Measurements from ENCODE around the gene RNASE11. TPM values are rescaled to one million over a fixed set of nuclear protein-coding genes. Genes with fewer than 3 reads are reported as not detected.
A peak's percentile ranks its signal among the peaks of the same experiment; 100 is the strongest.

Gene RNASE11
- total and polyA plus RNA-seq, 9 of the 15 experiments (the other 6 are each of a cell fraction or from before 2014, with no cell fraction given) = 0.16 to 0.29 (median 0.22) TPM; not detected in 6

DNA sequence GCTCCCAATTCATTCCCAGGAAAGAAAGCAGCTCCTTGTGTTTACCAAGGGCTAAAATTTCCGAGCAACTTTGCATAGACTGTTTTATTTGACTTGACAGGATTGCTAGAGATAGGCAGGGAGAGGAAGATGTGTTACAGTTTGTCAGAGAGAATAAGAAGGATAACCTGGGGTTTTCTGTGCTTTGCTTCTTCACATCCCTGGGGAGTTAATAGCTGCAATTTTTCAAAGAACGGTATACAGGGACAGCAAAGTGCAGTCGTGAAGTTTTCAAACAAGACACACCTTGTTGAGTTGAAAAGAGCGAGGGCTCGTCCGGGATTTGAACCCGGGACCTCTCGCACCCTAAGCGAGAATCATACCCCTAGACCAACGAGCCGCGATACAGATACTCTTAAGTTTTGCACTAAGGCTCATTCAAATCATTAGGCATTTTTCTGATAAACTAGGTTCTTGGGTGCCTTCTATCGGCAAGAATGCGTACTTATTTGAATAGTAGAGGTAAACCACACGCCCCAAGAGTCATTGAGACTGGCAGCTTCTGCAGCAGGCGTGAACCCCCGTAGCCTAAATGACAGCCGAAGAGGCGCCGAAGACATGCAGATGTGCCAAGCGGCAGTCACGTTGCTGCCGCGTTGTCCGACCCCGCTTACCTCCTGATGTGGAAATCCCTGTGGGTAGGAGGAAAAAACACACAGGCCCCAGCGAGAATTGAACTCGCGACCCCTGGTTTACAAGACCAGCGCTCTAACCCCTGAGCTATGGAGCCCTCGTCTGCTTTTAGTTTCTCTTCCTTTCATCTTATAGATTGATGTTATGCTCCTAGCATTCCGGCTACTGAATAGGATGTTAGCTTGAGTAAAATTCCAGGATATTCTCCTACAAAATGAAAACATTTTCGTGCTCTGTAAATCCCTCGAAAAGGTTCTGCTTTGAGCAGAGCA, 25.6 kb upstream of the RNASE11 start (continued):
- TF ChIP-seq, protein P1, sequence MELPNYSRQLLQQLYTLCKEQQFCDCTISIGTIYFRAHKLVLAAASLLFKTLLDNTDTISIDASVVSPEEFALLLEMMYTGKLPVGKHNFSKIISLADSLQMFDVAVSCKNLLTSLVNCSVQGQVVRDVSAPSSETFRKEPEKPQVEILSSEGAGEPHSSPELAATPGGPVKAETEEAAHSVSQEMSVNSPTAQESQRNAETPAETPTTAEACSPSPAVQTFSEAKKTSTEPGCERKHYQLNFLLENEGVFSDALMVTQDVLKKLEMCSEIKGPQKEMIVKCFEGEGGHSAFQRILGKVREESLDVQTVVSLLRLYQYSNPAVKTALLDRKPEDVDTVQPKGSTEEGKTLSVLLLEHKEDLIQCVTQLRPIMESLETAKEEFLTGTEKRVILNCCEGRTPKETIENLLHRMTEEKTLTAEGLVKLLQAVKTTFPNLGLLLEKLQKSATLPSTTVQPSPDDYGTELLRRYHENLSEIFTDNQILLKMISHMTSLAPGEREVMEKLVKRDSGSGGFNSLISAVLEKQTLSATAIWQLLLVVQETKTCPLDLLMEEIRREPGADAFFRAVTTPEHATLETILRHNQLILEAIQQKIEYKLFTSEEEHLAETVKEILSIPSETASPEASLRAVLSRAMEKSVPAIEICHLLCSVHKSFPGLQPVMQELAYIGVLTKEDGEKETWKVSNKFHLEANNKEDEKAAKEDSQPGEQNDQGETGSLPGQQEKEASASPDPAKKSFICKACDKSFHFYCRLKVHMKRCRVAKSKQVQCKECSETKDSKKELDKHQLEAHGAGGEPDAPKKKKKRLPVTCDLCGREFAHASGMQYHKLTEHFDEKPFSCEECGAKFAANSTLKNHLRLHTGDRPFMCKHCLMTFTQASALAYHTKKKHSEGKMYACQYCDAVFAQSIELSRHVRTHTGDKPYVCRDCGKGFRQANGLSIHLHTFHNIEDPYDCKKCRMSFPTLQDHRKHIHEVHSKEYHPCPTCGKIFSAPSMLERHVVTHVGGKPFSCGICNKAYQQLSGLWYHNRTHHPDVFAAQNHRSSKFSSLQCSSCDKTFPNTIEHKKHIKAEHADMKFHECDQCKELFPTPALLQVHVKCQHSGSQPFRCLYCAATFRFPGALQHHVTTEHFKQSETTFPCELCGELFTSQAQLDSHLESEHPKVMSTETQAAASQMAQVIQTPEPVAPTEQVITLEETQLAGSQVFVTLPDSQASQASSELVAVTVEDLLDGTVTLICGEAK (IDR thresholded peaks at IDR 0.05) = peak; percentile 77
- TF ChIP-seq, protein P1 (CRISPR knock-in tag; IDR thresholded peaks at IDR 0.05) = no peak
- TF ChIP-seq SMAD4 (CRISPR knock-in tag; conservative IDR thresholded peaks at IDR 0.05) (peak; percentile 67), RCOR1 (IDR thresholded peaks at IDR 0.05; ENCODE audit: borderline replicate concordance in 1 of 2, low read depth in 2 of 2, low read length in 2 of 2) (peak in 1 of 2 experiments; percentile 65; a peak in 2 of 4 replicates), POLR3A (IDR thresholded peaks at IDR 0.05; ENCODE audit: borderline replicate concordance, extremely low read depth, insufficient read depth, insufficient read length) (peak; percentile 82), TEAD2 (tag; IDR thresholded peaks at IDR 0.05) (peak; percentile 99), HCFC1 (IDR thresholded peaks at IDR 0.05; ENCODE audit: low read depth, low read length) (0 out of 2 replicates have a peak, but pooled peaks have one; percentile 17), CSDE1 (IDR thresholded peaks at IDR 0.05) (peak in 1 of 2 experiments; percentile 57; a peak in 1 of 4 replicates), CBFB (CRISPR knock-in tag; IDR thresholded peaks at IDR 0.05) (peak; percentile 53; the same call in 1 of the 2 replicates), JUNB (CRISPR knock-in tag; conservative IDR thresholded peaks at IDR 0.05) (no peak), LEF1 (IDR thresholded peaks at IDR 0.05) (peak; percentile 50), JUND (IDR thresholded peaks at IDR 0.05; ENCODE audit: borderline replicate concordance, low read depth, low read length) (peak; percentile 20; the same call in 1 of the 2 replicates), JUND (tag; IDR thresholded peaks at IDR 0.05; ENCODE audit: borderline replicate concordance, low read depth, low read length) (peak; percentile 9; the same call in 1 of the 3 replicates), TBL1XR1 (IDR thresholded peaks at IDR 0.05; ENCODE audit: low read length in 2 of 2) (peak in 1 of 2 experiments; percentile 54; a peak in 2 of 4 replicates), TBP (optimal IDR thresholded peaks at IDR 0.05; ENCODE audit: low read depth, low read length) (peak; percentile 98), NCOA2 (IDR thresholded peaks at IDR 0.05; ENCODE audit: partially characterized antibody in 2 of 2) (peak in 1 of 2 experiments; percentile 33), TOE1 (IDR thresholded peaks at IDR 0.05; ENCODE audit: borderline replicate concordance) (0 out of 2 replicates have a peak, but pooled peaks have one; percentile 53), TOE1 (CRISPR knock-in tag; IDR thresholded peaks at IDR 0.05; ENCODE audit: borderline replicate concordance, low read depth) (no peak)

Data from K562 (cell line).